Measurements from ENCODE around the gene ULBP1.

DNA sequence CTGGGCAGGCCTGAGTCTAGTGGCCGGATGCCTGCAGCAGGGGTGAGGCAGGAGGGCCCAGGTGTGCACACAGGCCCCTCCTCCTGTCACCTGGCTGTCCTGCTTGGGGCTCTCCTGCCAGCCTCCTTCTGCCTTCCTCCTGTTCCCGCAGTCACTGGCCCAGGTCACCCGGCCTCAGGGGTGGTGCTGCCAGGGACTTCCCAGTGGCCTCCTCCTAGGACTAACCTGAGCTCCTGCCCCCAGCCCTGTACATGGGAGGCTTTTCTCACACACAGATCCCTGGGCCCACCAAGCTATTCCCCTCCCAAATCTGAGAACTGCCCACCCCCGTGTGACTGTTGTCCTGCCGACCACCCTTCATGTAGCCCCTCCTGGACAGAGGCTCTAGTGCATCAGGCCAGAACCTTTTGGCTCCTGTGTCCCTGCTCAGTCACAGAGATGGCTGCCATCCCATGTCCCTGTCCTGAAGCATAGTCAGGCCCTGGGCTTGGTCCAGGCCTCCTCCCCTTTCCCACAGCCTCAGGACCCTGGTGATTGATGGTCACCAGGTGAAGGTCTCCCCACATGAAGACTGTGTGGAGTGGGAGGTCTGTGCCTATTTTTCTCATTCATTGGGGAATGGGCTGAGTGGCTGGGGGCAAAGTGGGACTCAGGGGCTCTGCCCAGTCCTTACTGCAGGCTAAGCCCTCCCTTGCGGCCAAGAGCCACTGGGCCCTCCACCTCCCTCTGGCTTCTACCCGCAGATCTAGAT is 1.1 kb upstream of the ULBP1 start:
- TF ChIP-seq CTCF (IDR thresholded peaks at IDR 0.05) (no peak), POLR2A (IDR thresholded peaks at IDR 0.05) (no peak)

All from thyroid gland (tissue), 4 donors.